GM19397 (cell line): Measurements from ENCODE around the gene SEMA3D.

Experiments used
- ATAC-seq: cut with Tn5 transposase; IDR thresholded peaks from one replicate; pipeline ENCODE4 v1.9.1; 2021; ENCODE audit warnings: mild to moderate bottlenecking, moderate library complexity; ENCODE audit not compliant: unreplicated experiment

Gene SEMA3D

GRCh38 chr7:85081392-85081791 is 105.5 kb downstream of the SEMA3D start:
- ATAC-seq: no peak

- ATAC-seq: no peak
These were observed 107.4 kb downstream of the SEMA3D start for GRCh38 chr7:85079434-85079833.

- ATAC-seq: no peak
These were observed 108.7 kb downstream of the SEMA3D start for GRCh38 chr7:85078181-85078580.

- ATAC-seq: no peak
These were observed 111.0 kb downstream of the SEMA3D start for GRCh38 chr7:85075864-85076263.

GRCh38 chr7:85074992-85075391 is 111.9 kb downstream of the SEMA3D start:
- ATAC-seq: no peak

- no peak for ATAC-seq
These were observed 112.8 kb downstream of the SEMA3D start for GRCh38 chr7:85074016-85074415.

- ATAC-seq: no peak
These were observed 115.8 kb downstream of the SEMA3D start for GRCh38 chr7:85070967-85071628.

- ATAC-seq: no peak
These were observed 118.1 kb downstream of the SEMA3D start for GRCh38 chr7:85068799-85069198.

GRCh38 chr7:85067371-85067770 is 119.5 kb downstream of the SEMA3D start:
- no peak for ATAC-seq

- no peak for ATAC-seq
These were observed 120.9 kb downstream of the SEMA3D start for GRCh38 chr7:85065888-85066485.

- ATAC-seq: no peak
These were observed 121.5 kb downstream of the SEMA3D start for GRCh38 chr7:85065306-85065705.

- no peak for ATAC-seq
These were observed 124.2 kb downstream of the SEMA3D start for GRCh38 chr7:85062651-85063050.

- ATAC-seq: no peak
These were observed 125.4 kb downstream of the SEMA3D start for GRCh38 chr7:85061456-85061855.

- no peak for ATAC-seq
These were observed 126.2 kb downstream of the SEMA3D start for GRCh38 chr7:85060696-85061095.

GRCh38 chr7:85055906-85056305 is 130.9 kb downstream of the SEMA3D start:
- no peak for ATAC-seq

GRCh38 chr7:85055196-85055595 is 131.7 kb downstream of the SEMA3D start:
- ATAC-seq: no peak

GRCh38 chr7:85054306-85054705 is 132.6 kb downstream of the SEMA3D start:
- ATAC-seq: no peak

- no peak for ATAC-seq
These were observed 134.0 kb downstream of the SEMA3D start for GRCh38 chr7:85052894-85053293.

- ATAC-seq: no peak
These were observed 134.7 kb downstream of the SEMA3D start for GRCh38 chr7:85052056-85052737.

GRCh38 chr7:85046534-85046933 is 140.3 kb downstream of the SEMA3D start:
- no peak for ATAC-seq

- peak; percentile 45 for ATAC-seq
These were observed 145.1 kb downstream of the SEMA3D start for GRCh38 chr7:85041605-85042216.
